K562 (cell line): ENCODE results near the gene CREB3L2. TPM values are rescaled to one million over a fixed set of nuclear protein-coding genes. Genes with fewer than 3 reads are reported as not detected.

Source experiments
- ATAC-seq: fragments of 200-7000 bp; cut with Tn5 transposase; 3 replicates; pipeline ENCODE4 v1.9.1; 2020; ENCODE audit warnings: moderate library complexity
- BruUV-seq: library from RNA; stranded (reverse); fragments of 400-500 nt; replicated peaks from 2 replicates; lab custom pipeline; 2021; lab: Mats Ljungman, UMichigan
- CTCF ChIA-PET: fragments of 300-600 bp; formaldehyde crosslinking; extraction: SDS; loops from one replicate; lab custom pipeline; 2021; ENCODE audit warnings: low intra/inter-chr PET ratio; lab: Yijun Ruan, JAX
- POLR2A ChIA-PET: fragments of 300-600, 350-650 bp; sonication (Branson Sonifier 250); formaldehyde crosslinking; extraction: SDS; loops from one replicate; lab custom pipeline; 2021; ENCODE audit warnings: antibody characterized with exemption, inconsistent platforms; lab: Yijun Ruan, JAX
- DNase-seq, 4 experiments: peaks; one replicate each; pipeline versions ENCODE4 v3.0.0 to v3.0.0-alpha.2; 2011 to 2018; ENCODE audit warnings: low spot score in 3 of 4, mixed read lengths in 3 of 4; ENCODE audit errors: extremely low read depth in 1 of 4
- FAIRE-seq: peaks from 2 replicates; lab custom pipeline; 2011; peaks lifted over from hg19 to GRCh38; lab: Jason Lieb, UNC
- H2AFZ ChIP-seq: 2 replicates; pipeline ENCODE4 v1.6.0; 2011; ENCODE audit warnings: low read depth, low read length, control low read depth, inconsistent platforms
- H3K27ac ChIP-seq: fragments of 200-600 bp; 3 replicates; pipeline ENCODE4 v1.8.0; 2011; ENCODE audit warnings: low read depth, mild to moderate bottlenecking, control low read depth, inconsistent platforms, low read length, moderate library complexity, mixed read lengths; ENCODE audit errors: extremely low read depth
- H3K27me3 ChIP-seq, 2 experiments: fragments of 300-600 bp in 1 of 2; 2 replicates in 1 of 2; 3 replicates in 1 of 2; pipeline versions ENCODE4 v1.6.0 to v1.8.0; 2011; ENCODE audit warnings: inconsistent platforms in 2 of 2, low read length in 2 of 2, mild to moderate bottlenecking in 1 of 2, mixed read lengths in 1 of 2, moderate library complexity in 1 of 2; ENCODE audit not compliant: control insufficient read depth in 2 of 2, insufficient read depth in 2 of 2
- H3K36me3 ChIP-seq: fragments of 300-600 bp; 3 replicates; pipeline ENCODE4 v1.8.0; 2011; ENCODE audit warnings: mild to moderate bottlenecking, low read length, inconsistent platforms; ENCODE audit not compliant: control insufficient read depth, insufficient read depth
- H3K4me1 ChIP-seq, 2 experiments: fragments of 200-600 bp in 1 of 2; replicated peaks in 1 of 2; 2 replicates in 1 of 2; 3 replicates in 1 of 2; pipeline versions ENCODE4 v1.5.1 to v1.8.0; 2011; ENCODE audit warnings: inconsistent platforms in 2 of 2, low read length in 2 of 2, mild to moderate bottlenecking in 1 of 2, mixed read lengths in 1 of 2, moderate library complexity in 1 of 2; ENCODE audit not compliant: control insufficient read depth in 2 of 2, insufficient read depth in 2 of 2
- H3K4me2 ChIP-seq: 2 replicates; pipeline ENCODE4 v1.6.1; 2011; ENCODE audit warnings: low read length, control low read depth, inconsistent platforms, mixed read lengths; ENCODE audit not compliant: insufficient read depth
- H3K4me3 ChIP-seq: fragments of 200-600 bp; sonication (generic), shearing (Covaris generic); 2 replicates; pipeline ENCODE4 v1.5.1; 2016; ENCODE audit warnings: control low read depth, inconsistent platforms
- H3K79me2 ChIP-seq: fragments of 200-600 bp; 3 replicates; pipeline ENCODE4 v1.8.0; 2011; ENCODE audit warnings: low read length, inconsistent platforms; ENCODE audit not compliant: control insufficient read depth, insufficient read depth
- H3K9ac ChIP-seq, 2 experiments: 2 replicates each; pipeline versions ENCODE4 v1.6.0 to v1.6.1; 2011; ENCODE audit warnings: low read depth in 2 of 2, low read length in 2 of 2, control low read depth in 1 of 2, inconsistent platforms in 1 of 2, mild to moderate bottlenecking in 1 of 2, mixed read lengths in 1 of 2; ENCODE audit not compliant: insufficient read depth in 1 of 2
- H3K9me1 ChIP-seq: one replicate; pipeline ENCODE4 v1.6.0; 2011; ENCODE audit warnings: inconsistent platforms, mild to moderate bottlenecking, low read length, moderate library complexity; ENCODE audit not compliant: control insufficient read depth, insufficient read depth
- H3K9me3 ChIP-seq: replicated peaks from 2 replicates; pipeline ENCODE4 v1.5.1; 2011; ENCODE audit warnings: low read depth, low read length, inconsistent platforms; ENCODE audit not compliant: control insufficient read depth, insufficient read depth
- H4K20me1 ChIP-seq: replicated peaks from 2 replicates; pipeline ENCODE4 v1.6.1; 2011; ENCODE audit warnings: low read length, inconsistent platforms, mixed read lengths; ENCODE audit not compliant: control insufficient read depth, insufficient read depth
- ARID3B ChIP-seq: fragments of 250-450 bp; sonication (Bioruptor Pico); IDR thresholded peaks from 2 replicates; pipeline ENCODE4 v1.4.0; 2020; ENCODE audit warnings: borderline replicate concordance
- CEBPB ChIP-seq: fragments of 450-650 bp; IDR thresholded peaks from 2 replicates; pipeline ENCODE4 v1.6.1; 2016; ENCODE audit warnings: missing genetic modification characterization, missing compliant biosample characterization
- CHAMP1 ChIP-seq: fragments of 450-650 bp; IDR thresholded peaks from 2 replicates; pipeline ENCODE4 v1.6.1; 2016; ENCODE audit warnings: mild to moderate bottlenecking
- EP400 ChIP-seq: fragments of 450-650 bp; IDR thresholded peaks from 2 replicates; pipeline ENCODE4 v1.6.1; 2017; ENCODE audit warnings: antibody characterized with exemption, mild to moderate bottlenecking, moderate library complexity
- MCM3 ChIP-seq: fragments of 450-650 bp; IDR thresholded peaks from 2 replicates; pipeline ENCODE4 v1.6.1; 2016
- RBM14 ChIP-seq: fragments of 200-400 bp; formaldehyde crosslinking; IDR thresholded peaks from 2 replicates; pipeline ENCODE4 v1.6.1; 2018; ENCODE audit warnings: low read depth, mild to moderate bottlenecking, low read length, moderate library complexity, borderline replicate concordance; ENCODE audit not compliant: insufficient read depth
- RREB1 ChIP-seq: fragments of 250-450 bp; sonication (Bioruptor Pico); IDR thresholded peaks from 2 replicates; pipeline ENCODE4 v1.4.0; 2020
- TSHZ1 ChIP-seq: fragments of 250-450 bp; sonication (Bioruptor Pico); IDR thresholded peaks from 2 replicates; pipeline ENCODE4 v1.4.0; 2020; ENCODE audit warnings: mild to moderate bottlenecking, moderate library complexity
- ZNF830 ChIP-seq: fragments of 250-450 bp; sonication (Bioruptor Pico); IDR thresholded peaks from 2 replicates; pipeline ENCODE4 v1.5.0; 2021; ENCODE audit warnings: mild to moderate bottlenecking
- WGBS: fragments of 100-300 bp; shearing (Covaris generic); methylation state at CpG from one replicate; pipeline ENCODE4 v1.1.6; 2016; ENCODE audit warnings: low coverage, mixed read lengths; ENCODE audit not compliant: insufficient coverage; ENCODE audit errors: missing lambda C conversion rate; 5-methylcytosine and 5-hydroxymethylcytosine counted together
- in situ Hi-C: fragments of 300-500 bp; cut with MboI; formaldehyde crosslinking; loops from 4 replicates; pipeline ENCODE4 v1.15.0; 2018; ENCODE audit warnings: inconsistent platforms, mixed read lengths
- intact Hi-C: fragments of 100-400 bp; cut with micrococcal nuclease; formaldehyde crosslinking; loops from 2 replicates; pipeline ENCODE4 v1.14.2; 2022
- polyA plus RNA-seq, 8 experiments: library from polyadenylated mRNA; depleted of rRNA in 4 of 8; stranded (reverse) in 5 of 8; unstranded in 3 of 8; fragments of >200 nt; fragmentation: Nextera tagmentation in 2 of 8; fragmentation: Illumina TruSeq in 1 of 8; extraction: Ambion mirVana in 2 of 8; extraction: Trizol in 1 of 8; gene quantifications; 2 replicates each; pipeline versions ENCODE4 v1.2.1 to v1.2.3, GENCODE V29; 2011 to 2014; ENCODE audit warnings: inconsistent platforms in 1 of 8, missing spikeins in 1 of 8
- total RNA-seq, 7 experiments: library from RNA; depleted of rRNA in 6 of 7; stranded (reverse); fragments of >200 nt in 6 of 7; fragmentation: Illumina TruSeq in 2 of 7; extraction: Trizol in 2 of 7; gene quantifications; 2 replicates each; pipeline versions ENCODE4 v1.2.1 to v1.2.3, GENCODE V29; 2011 to 2021; ENCODE audit warnings: low replicate concordance in 1 of 7

The CREB3L2 gene
- total and polyA plus RNA-seq, 9 of the 15 experiments (the other 6 are each of a cell fraction or from before 2014, with no cell fraction given) = 7.1 to 45.6 (median 15.8) TPM

- no peaks in the 10 kb centered on the region for H3K36me3 ChIP-seq
- H3K9ac ChIP-seq = no peak overlapping the region
- H3K4me3 ChIP-seq = no peak overlapping the region
- ChIA-PET CTCF (no interaction called here), POLR2A (interaction anchor here (0.6 to 1.8 kb wide), 2 partner anchors 11 to 12 kb away, joined by 3 to 4 read pairs; no protein-coding TSS in a partner anchor)
- BruUV-seq = no TSS peak
- FAIRE-seq (no peak), ATAC-seq (no peak), DNase-seq (no peak)
- H4K20me1 ChIP-seq = no peaks in the 10 kb centered on the region
- H2AFZ ChIP-seq = no peak overlapping the region
- no peak overlapping the region for H3K27ac ChIP-seq
- intact Hi-C loops (no loop called here), in situ Hi-C loops (no loop called here)
- peaks cover 25 to 30% of the 10 kb centered on the region in 2 experiments; a peak in 4 of 5 replicates for H3K27me3 ChIP-seq
- H3K4me2 ChIP-seq = no peak overlapping the region
- no peaks in the 10 kb centered on the region for H3K9me3 ChIP-seq
- peaks cover 0 to 8% of the 10 kb centered on the region in 2 experiments; a peak in 1 of 5 replicates for H3K4me1 ChIP-seq
- 0% methylated on average over 2 of the region's 2 CpGs for WGBS
- H3K9me1 ChIP-seq = no peaks in the 10 kb centered on the region
- H3K79me2 ChIP-seq = no peaks in the 10 kb centered on the region
- TF ChIP-seq CEBPB (tag) (no peak), CHAMP1 (no peak), MCM3 (no peak), ARID3B (no peak), RBM14 (no peak), ZNF830 (CRISPR knock-in tag) (no peak), RREB1 (no peak), EP400 (no peak), TSHZ1 (CRISPR knock-in tag) (no peak)
These were observed 151.3 kb downstream of the CREB3L2 start for GRCh38 chr7:137850571-137850970.
